ENCODE data around the gene SLC9A3. TPM values are rescaled to one million over a fixed set of nuclear protein-coding genes. Genes with fewer than 3 reads are reported as not detected.

SLC9A3 gene
- total and polyA plus RNA-seq, 2 of the 13 experiments (the other 11 are each of a cell fraction or from before 2014, with no cell fraction given), result 1.5 to 1.8 TPM

DNA sequence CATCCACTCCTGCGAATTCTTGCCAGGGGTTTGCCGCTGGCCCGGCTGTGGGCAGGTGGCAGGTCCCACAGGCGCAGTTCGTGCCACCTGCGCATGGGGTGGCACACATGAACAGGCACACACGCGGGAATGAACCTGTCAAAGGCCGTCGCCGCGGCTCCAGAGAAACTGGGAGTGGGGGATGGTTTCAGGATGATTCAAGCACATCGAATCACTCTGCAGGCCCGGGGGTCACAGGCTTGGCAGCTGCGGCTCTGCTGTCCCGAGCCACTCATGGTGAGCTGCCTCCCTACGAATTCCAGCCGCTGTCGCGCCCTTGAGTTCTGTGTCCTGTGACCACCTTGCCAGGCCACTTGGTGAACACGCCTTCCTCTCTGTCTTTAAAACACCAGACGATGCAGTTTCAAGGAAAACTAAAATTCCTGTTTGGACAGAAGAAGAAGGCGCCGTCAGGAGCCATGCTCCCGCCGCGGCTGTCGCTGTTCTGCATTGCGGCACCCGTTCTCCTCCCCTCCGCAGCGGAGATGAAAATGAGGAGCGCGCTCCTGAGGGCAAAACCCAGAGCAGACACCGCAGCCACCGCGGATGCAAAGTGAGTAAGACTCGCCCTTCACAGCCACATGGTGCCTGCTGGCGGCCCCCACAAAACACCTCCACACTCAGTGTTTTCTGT lies 96.7 kb downstream of the SLC9A3 start:
- in situ Hi-C loops (cut with HindIII; ENCODE audit: extremely low pct_ligation_motif_present, low pct_unique_long_range_greater_than_20kb) (no loop called here), intact Hi-C loops (cut with micrococcal nuclease; ENCODE audit: unreplicated experiment) (no loop called here)
- ATAC-seq, result no peak
- H3K79me2 ChIP-seq (ENCODE audit: insufficient read depth, low read length), result no peaks in the 10 kb centered on the region
- no peak for DNase-seq (ENCODE audit: low spot score)
- POLR2A ChIA-PET, result no interaction called here
- H3K36me3 ChIP-seq (replicated peaks in 1 of 2; ENCODE audit: control insufficient read depth in 1 of 2, insufficient read depth in 2 of 2, low read length in 2 of 2), result no peaks in the 10 kb centered on the region
- BruUV-seq (replicated peaks), result no TSS peak
- no peak overlapping the region for H3K27ac ChIP-seq (ENCODE audit: extremely low read length, insufficient read depth, low read length)
- no peak for FAIRE-seq
- H3K4me3 ChIP-seq (replicated peaks in 1 of 3; ENCODE audit: insufficient read depth in 1 of 3, low read depth in 2 of 3, low read length in 3 of 3), result no peak overlapping the region
- CTCF ChIA-PET (ENCODE audit: low intra/inter-chr PET ratio, low total read pairs), result no interaction called here
- H3K4me2 ChIP-seq (ENCODE audit: low read depth, low read length), result no peak overlapping the region
- no peak overlapping the region for H2AFZ ChIP-seq (ENCODE audit: low read length)
- no peak for TF ChIP-seq PRMT3 (CRISPR knock-in tag; IDR thresholded peaks at IDR 0.05; ENCODE audit: borderline replicate concordance, low read depth)
- TF ChIP-seq, protein P1, sequence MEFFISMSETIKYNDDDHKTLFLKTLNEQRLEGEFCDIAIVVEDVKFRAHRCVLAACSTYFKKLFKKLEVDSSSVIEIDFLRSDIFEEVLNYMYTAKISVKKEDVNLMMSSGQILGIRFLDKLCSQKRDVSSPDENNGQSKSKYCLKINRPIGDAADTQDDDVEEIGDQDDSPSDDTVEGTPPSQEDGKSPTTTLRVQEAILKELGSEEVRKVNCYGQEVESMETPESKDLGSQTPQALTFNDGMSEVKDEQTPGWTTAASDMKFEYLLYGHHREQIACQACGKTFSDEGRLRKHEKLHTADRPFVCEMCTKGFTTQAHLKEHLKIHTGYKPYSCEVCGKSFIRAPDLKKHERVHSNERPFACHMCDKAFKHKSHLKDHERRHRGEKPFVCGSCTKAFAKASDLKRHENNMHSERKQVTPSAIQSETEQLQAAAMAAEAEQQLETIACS (CRISPR knock-in tag; IDR thresholded peaks at IDR 0.05), result no peak
- no peak for TF ChIP-seq KLF11 (CRISPR knock-in tag; IDR thresholded peaks at IDR 0.05)
- TF ChIP-seq ZNF501 (CRISPR knock-in tag; IDR thresholded peaks at IDR 0.05), result no peak
- TF ChIP-seq E2F1 (CRISPR knock-in tag; IDR thresholded peaks at IDR 0.05), result no peak
- no peak for TF ChIP-seq MED1 (CRISPR knock-in tag; IDR thresholded peaks at IDR 0.05)
- no peak for TF ChIP-seq HNRNPH1 (optimal IDR thresholded peaks at IDR 0.05; ENCODE audit: low read depth, low read length)
- no peak for TF ChIP-seq U2AF1 (optimal IDR thresholded peaks at IDR 0.05; ENCODE audit: low read depth, low read length)
- no peak for TF ChIP-seq ZFP36 (IDR thresholded peaks at IDR 0.05; ENCODE audit: borderline replicate concordance, low read depth, low read length, partially characterized antibody)
- no peak for TF ChIP-seq ZBTB8A (CRISPR knock-in tag; IDR thresholded peaks at IDR 0.05; ENCODE audit: borderline replicate concordance, low read depth)
- no peak overlapping the region for H3K9ac ChIP-seq (ENCODE audit: insufficient read depth, low read depth, low read length)
- no peaks in the 10 kb centered on the region for H4K20me1 ChIP-seq (ENCODE audit: insufficient read depth, low read length)
- H3K27me3 ChIP-seq (ENCODE audit: control insufficient read depth in 1 of 2, insufficient read depth in 2 of 2, low read length in 2 of 2), result no peaks in the 10 kb centered on the region
- WGBS (ENCODE audit: low lambda C conversion rate), result 88% methylated on average over 34 of the region's 39 CpGs
- no peaks in the 10 kb centered on the region for H3K9me3 ChIP-seq (ENCODE audit: low read length)
- H3K4me1 ChIP-seq (ENCODE audit: insufficient read depth, low read length), result peaks cover 10% of the 10 kb centered on the region

All from HepG2 (cell line).